ENCODE results near the gene STK24.

The STK24 gene

DNA sequence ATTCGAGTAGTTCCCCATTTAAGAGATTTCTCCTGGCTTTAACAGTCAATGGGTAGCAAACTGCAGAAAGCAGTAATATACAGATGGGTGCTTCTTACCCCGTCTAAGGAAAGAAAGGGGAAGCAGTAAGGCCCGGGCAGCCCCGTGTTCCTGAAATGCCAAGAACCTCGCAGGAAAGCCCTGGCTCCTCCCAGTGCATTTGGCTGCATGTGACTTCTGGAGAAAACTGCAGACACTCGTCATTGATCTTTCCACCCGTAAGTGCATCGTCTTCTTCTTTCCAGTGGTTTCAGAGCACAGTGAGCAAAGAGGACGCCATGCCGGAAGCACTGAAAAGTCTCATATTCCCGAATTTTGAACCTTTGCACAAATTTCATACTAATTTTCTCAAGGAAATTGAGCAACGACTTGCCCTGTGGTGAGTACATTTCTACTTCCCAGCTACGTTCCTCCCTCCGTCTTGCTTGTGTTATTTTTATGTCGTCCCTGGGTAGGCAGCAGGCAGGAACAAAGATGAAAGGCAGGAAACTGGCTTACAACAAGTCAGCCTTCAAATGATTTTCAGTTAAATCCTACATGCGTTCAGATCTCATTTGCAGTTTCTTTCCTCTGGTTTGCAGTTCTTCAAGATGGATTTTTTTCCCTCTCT, 165.2 kb downstream of the STK24 start:
- peak; percentile 62 for DNase-seq
- in situ Hi-C loops (cut with MboI; ENCODE audit: low pct_unique_long_range_greater_than_20kb, low sequenced_read_pairs) = no loop called here

GRCh38 chr13:98411013-98411412, 165.9 kb downstream of the STK24 start:
- in situ Hi-C loops (cut with MboI; ENCODE audit: low pct_unique_long_range_greater_than_20kb, low sequenced_read_pairs) = no loop called here
- DNase-seq = no peak

- DNase-seq = no peak
- in situ Hi-C loops (cut with MboI; ENCODE audit: low pct_unique_long_range_greater_than_20kb, low sequenced_read_pairs) = no loop called here
Measured at GRCh38 chr13:98410612-98411011, 166.3 kb downstream of the STK24 start.

- no peak for DNase-seq
- in situ Hi-C loops (cut with MboI; ENCODE audit: low pct_unique_long_range_greater_than_20kb, low sequenced_read_pairs) = no loop called here
Measured at GRCh38 chr13:98409281-98409680, 167.6 kb downstream of the STK24 start.

GRCh38 chr13:98407575-98407974, 169.3 kb downstream of the STK24 start:
- in situ Hi-C loops (cut with MboI; ENCODE audit: low pct_unique_long_range_greater_than_20kb, low sequenced_read_pairs) = no loop called here
- no peak for DNase-seq

DNA sequence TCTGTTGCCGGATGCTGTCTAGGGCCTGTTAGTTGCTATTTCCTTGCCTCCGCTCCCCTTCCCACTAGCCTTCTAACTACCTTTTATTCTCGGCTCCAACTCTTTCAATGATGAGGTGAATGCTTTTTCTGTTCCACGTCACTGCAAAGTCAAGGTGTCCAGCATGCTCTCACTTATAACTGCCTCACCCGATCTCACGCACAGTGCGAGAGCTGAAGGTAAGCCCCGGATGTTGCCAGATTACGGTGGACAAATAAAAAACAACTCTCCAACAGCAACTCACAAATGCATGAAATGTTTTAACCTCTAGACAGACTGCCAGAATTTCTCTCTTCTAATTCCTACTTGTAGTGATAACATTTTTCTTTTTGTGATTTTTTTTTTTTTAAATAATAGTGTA, 169.9 kb downstream of the STK24 start:
- in situ Hi-C loops (cut with MboI; ENCODE audit: low pct_unique_long_range_greater_than_20kb, low sequenced_read_pairs) = no loop called here
- no peak for DNase-seq

DNA sequence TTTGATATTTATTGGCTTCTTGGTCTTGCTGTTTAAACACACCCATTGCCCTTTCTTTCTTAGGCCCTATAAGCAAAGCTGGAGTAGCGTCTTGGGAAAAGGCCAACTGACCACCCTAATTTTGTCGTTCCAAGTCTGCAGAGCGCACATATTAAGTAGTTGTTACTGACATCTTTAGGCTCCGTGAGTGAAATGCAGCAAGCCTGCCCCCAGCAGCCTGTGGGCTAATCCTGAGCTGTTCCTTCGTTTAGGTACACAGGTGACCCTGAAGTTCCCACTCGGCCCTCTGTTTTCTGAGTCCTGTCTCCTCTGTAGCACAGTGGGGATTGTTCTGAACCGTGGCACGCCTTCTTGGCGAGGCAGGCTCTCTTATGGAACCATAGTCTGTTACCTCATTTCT, 170.5 kb downstream of the STK24 start:
- no peak for DNase-seq
- in situ Hi-C loops (cut with MboI; ENCODE audit: low pct_unique_long_range_greater_than_20kb, low sequenced_read_pairs) = no loop called here

DNA sequence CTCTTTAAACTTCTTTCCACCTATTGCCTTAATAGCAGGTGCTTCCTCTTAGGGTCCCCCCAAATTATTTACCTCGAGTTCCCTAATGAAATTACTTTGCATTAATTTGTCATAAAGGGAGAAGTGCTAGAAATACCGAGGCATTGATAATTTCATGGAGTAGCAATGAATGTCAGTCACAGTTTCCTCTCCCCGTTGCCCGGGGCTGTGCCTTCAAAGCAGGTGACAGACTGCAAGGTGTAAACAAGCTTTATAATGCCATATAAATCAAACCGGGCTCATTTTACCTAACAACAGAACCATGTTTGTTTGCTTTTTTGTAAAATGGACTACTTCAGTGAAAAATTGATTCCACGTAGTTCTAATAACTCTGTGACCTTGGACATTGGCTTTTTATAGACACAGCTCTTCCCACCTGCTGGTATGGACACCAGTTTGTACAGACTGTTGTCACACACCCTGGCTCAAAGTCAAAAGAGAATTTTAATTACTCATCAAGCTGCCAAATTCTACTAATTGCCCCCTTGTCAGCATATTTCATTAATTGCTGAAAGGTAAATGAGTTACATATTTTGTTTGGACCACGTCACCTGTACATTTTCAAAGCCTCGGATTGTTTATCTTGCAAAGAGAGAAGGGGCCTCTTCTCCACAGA, 171.1 kb downstream of the STK24 start:
- in situ Hi-C loops (cut with MboI; ENCODE audit: low pct_unique_long_range_greater_than_20kb, low sequenced_read_pairs) = no loop called here
- DNase-seq = no peak

GRCh38 chr13:98405107-98405571, 171.8 kb downstream of the STK24 start:
- in situ Hi-C loops (cut with MboI; ENCODE audit: low pct_unique_long_range_greater_than_20kb, low sequenced_read_pairs) = no loop called here
- DNase-seq = peak; percentile 5

DNA sequence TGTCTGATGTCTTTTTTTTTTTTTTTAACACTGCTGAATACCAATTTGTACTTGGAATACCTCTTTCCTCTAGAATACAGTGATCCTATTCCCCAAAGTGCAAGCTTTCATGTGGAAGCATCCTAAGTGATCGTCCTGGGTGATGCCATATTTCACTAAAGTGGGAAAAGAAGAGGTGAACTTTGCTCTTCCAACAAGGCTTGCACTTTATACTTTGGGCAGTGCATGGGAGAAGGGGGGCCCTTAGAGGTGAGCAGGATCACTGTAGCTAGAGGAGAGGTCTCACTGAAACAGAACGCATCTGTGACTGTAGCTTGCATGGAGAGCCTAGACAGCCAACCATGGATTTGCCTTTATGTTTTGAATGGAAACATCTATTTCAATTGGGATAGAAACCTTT, 173.8 kb downstream of the STK24 start:
- in situ Hi-C loops (cut with MboI; ENCODE audit: low pct_unique_long_range_greater_than_20kb, low sequenced_read_pairs) = no loop called here
- DNase-seq = no peak

DNA sequence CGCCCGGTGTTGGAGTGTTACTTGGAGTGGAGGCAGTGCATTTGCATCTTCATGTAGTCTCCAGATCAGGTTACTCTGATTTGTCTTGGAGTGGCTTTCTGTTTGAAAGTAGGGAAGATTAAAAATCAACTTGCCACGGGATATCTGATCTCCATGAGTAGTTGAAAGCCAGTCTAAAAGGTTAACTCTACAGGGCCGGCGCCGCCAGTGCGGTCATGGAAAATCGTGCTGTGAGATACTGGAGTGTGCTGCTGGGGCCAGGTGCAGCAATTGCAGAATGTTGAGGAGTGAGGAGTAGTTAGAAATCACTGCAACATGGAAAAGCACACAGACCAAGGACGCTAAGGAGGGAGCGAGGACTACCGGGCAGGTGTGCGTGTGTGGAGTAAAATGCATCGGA, 175.0 kb downstream of the STK24 start:
- no peak for DNase-seq
- in situ Hi-C loops (cut with MboI; ENCODE audit: low pct_unique_long_range_greater_than_20kb, low sequenced_read_pairs) = no loop called here

GRCh38 chr13:98399756-98400155, 177.2 kb downstream of the STK24 start:
- no peak for DNase-seq
- in situ Hi-C loops (cut with MboI; ENCODE audit: low pct_unique_long_range_greater_than_20kb, low sequenced_read_pairs) = no loop called here

DNA sequence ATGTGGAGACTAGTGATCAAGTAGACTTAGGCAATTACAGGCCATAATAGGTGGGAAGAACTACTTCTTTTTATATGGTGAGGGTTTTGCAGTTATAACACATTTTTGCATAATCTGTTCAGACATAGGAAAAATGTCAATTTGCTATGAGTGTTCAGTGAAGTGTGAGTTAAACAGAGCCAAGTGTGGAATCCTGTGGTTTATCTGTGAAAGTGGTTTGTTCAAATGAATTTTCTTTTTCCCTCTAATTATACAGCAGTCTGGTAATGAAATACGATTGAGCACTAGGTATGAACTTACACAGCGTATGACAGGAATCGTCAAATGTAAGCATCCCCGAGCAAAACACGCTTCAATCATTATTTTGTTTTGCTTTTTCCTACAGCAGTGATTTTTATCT, 178.3 kb downstream of the STK24 start:
- in situ Hi-C loops (cut with MboI; ENCODE audit: low pct_unique_long_range_greater_than_20kb, low sequenced_read_pairs) = no loop called here
- no peak for DNase-seq

DNA sequence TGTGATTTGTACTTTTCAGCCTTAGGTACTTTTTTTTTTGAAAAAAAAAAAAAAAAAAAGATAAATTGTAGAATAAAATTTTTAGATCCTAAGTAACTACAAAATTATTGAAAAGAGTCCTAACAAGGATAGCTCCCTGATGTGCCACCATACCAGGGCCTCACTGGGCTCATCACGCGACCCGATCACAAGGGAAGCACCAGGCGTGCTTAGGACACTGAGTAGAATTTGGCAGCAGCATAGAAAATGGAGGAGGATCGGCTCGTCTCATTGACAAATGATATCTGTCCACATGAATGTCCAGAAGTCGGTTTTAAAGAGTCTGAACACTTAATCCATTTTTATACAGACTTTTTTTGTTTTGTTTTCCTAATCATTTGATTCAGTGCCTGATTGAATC, 179.0 kb downstream of the STK24 start:
- in situ Hi-C loops (cut with MboI; ENCODE audit: low pct_unique_long_range_greater_than_20kb, low sequenced_read_pairs) = no loop called here
- DNase-seq = no peak

DNA sequence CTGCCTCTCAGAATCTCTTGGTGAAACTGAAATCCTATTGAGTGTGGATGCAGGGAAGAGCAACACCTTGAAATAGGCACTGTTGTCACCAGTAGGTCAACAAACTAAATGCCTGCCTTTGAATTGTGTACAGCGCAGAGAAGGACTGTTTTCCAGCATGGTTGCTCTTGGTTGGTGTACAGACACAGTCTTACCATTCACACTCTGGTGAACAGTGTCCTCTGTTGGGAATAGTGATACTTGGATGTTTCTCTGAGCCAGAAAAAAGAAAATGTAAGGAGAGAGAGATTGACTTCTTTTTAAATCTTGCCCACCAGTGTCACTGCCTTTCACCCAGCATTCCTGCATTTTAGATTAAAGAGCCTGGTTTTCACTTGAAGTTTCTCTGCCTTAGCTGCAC, 179.7 kb downstream of the STK24 start:
- in situ Hi-C loops (cut with MboI; ENCODE audit: low pct_unique_long_range_greater_than_20kb, low sequenced_read_pairs) = no loop called here
- no peak for DNase-seq

DNA sequence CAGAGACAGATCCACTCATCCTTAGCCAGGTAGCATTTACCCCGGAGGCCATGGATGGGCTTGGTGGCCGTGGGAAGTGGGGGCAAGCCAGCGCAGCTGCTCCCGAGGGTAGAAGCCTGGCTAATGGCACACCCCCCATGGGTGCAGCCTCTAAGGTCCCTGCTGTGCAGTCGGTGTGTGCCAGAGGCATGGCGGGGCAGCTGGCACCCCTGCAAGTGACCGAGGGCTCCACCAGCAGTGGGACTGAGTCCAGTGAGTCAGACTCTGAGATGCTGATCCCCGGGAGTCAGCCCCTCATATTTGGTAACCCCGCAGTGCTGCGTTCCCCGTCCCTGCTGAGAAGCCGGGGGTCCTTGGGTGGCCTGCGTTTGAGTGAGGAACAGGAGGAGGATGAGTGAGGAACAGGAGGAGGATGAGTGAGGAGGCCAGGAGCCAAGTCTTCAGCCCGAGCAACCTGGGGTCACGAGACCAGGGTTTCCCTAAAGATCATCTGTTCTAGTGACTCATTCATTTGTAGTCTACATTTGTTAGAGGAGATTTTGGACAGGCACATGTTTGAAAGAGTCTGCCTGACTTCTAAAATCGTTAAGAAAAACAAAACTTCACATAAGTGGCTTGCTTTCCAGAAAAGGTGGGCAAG, 180.7 kb downstream of the STK24 start:
- no peak for DNase-seq
- in situ Hi-C loops (cut with MboI; ENCODE audit: low pct_unique_long_range_greater_than_20kb, low sequenced_read_pairs) = no loop called here
